Left ventricle myocardium inferior (tissue), 1 donor: Measurements from ENCODE around the gene RRM1. TPM values are rescaled to one million over a fixed set of nuclear protein-coding genes. Genes with fewer than 3 reads are reported as not detected.
A peak's percentile ranks its signal among the peaks of the same experiment; 100 is the strongest.

ENCODE experiments used
- DNase-seq: peaks from one replicate; pipeline ENCODE4 v3.0.0-alpha.2; 2020
- H3K27ac ChIP-seq: fragments of 200-600 bp; replicated peaks from 2 replicates; pipeline ENCODE4 v1.8.0; 2021
- H3K27me3 ChIP-seq: fragments of 200-600 bp; 2 replicates; pipeline ENCODE4 v1.8.0; 2021; ENCODE audit warnings: low read depth
- H3K36me3 ChIP-seq: fragments of 200-600 bp; 2 replicates; pipeline ENCODE4 v1.8.0; 2021
- H3K4me1 ChIP-seq: fragments of 200-600 bp; 2 replicates; pipeline ENCODE4 v1.8.0; 2021
- H3K4me3 ChIP-seq: fragments of 200-600 bp; 2 replicates; pipeline ENCODE4 v1.8.0; 2021; ENCODE audit warnings: mild to moderate bottlenecking, moderate library complexity
- H3K9me3 ChIP-seq: fragments of 200-600 bp; replicated peaks from 2 replicates; pipeline ENCODE4 v1.8.0; 2021
- CTCF ChIP-seq: fragments of 200-600 bp; IDR thresholded peaks from 2 replicates; pipeline ENCODE4 v1.8.0; 2021; ENCODE audit warnings: antibody characterized with exemption, mild to moderate bottlenecking, borderline replicate concordance
- intact Hi-C: fragments of 100-400 bp; cut with micrococcal nuclease; formaldehyde crosslinking; loops from one replicate; pipeline ENCODE4 v1.11.0; 2022
- total RNA-seq: library from RNA; stranded (reverse); fragmentation: NEBNext Ultra II Directional; extraction: Animal tissue kit (Norgen Biotek cat#: 25700); gene quantifications from one replicate; pipeline ENCODE4 v1.2.1, GENCODE V29; 2021
- donor health status: DM: no; HTN: yes; CAD: no; lungs with severe emphysema.

The RRM1 gene
- total RNA-seq, 1 donor from 2014 or later, result 28.5 TPM

GRCh38 chr11:4184163-4184916 lies 89.7 kb downstream of the RRM1 start:
- DNase-seq, result peak; percentile 24
- H3K27me3 ChIP-seq, result no peaks in the 10 kb centered on the region
- intact Hi-C loops, result loop anchor here (10.0 kb wide), 1 partner anchor 360 kb away; the partner anchor contains the start of gene OR52M1
- no peak overlapping the region for H3K27ac ChIP-seq
- no peaks in the 10 kb centered on the region for H3K36me3 ChIP-seq
- no peak for TF ChIP-seq CTCF
- no peaks in the 10 kb centered on the region for H3K9me3 ChIP-seq
- H3K4me1 ChIP-seq, result peaks cover 15% of the 10 kb centered on the region
- H3K4me3 ChIP-seq, result no peak overlapping the region

- TF ChIP-seq CTCF, result no peak
- H3K9me3 ChIP-seq, result no peaks in the 10 kb centered on the region
- H3K4me3 ChIP-seq, result no peak overlapping the region
- no peak overlapping the region for H3K27ac ChIP-seq
- no peaks in the 10 kb centered on the region for H3K36me3 ChIP-seq
- no peak for DNase-seq
- H3K27me3 ChIP-seq, result no peaks in the 10 kb centered on the region
- intact Hi-C loops, result loop anchor here (5.0 to 10.0 kb wide), 2 partner anchors 307 to 359 kb away; partner anchors contain the start of gene OR52M1
- peaks cover 19% of the 10 kb centered on the region for H3K4me1 ChIP-seq
Observed at GRCh38 chr11:4185561-4185960, 91.0 kb downstream of the RRM1 start.

DNA sequence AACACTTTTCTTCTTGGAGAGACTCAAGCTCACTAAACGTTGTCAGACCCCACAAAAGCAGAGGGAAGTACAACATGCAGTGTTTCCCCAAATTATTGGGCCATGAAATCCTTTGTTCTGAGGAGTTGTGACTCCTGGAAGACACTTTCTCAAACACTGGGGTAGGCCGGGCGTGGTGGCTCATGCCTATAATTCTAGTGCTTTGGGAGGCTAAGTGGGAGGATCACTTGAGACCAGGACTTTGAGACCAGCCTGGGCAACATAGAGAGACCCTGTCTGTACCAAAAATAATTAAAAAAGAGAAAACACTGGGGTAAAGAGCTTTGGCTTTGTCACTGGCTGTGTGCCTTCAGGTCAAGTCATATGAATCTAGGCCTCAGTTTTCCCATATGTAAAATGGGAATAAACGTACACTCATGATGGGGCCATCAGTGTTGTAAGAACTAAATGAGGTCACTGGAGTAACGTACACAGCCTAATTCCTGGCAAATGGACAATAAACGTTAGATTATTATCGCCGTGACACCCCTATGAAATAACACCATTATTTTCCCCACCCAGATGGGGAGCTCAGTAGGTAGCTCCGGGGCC lies 92.0 kb downstream of the RRM1 start:
- no peaks in the 10 kb centered on the region for H3K27me3 ChIP-seq
- peaks cover 25% of the 10 kb centered on the region for H3K4me1 ChIP-seq
- H3K9me3 ChIP-seq, result no peaks in the 10 kb centered on the region
- no peaks in the 10 kb centered on the region for H3K36me3 ChIP-seq
- H3K27ac ChIP-seq, result no peak overlapping the region
- intact Hi-C loops, result loop anchor here (5.0 to 10.0 kb wide), 2 partner anchors 306 to 358 kb away; partner anchors contain the start of gene OR52M1
- no peak for TF ChIP-seq CTCF
- no peak for DNase-seq
- H3K4me3 ChIP-seq, result peak overlapping the region; percentile 77

DNA sequence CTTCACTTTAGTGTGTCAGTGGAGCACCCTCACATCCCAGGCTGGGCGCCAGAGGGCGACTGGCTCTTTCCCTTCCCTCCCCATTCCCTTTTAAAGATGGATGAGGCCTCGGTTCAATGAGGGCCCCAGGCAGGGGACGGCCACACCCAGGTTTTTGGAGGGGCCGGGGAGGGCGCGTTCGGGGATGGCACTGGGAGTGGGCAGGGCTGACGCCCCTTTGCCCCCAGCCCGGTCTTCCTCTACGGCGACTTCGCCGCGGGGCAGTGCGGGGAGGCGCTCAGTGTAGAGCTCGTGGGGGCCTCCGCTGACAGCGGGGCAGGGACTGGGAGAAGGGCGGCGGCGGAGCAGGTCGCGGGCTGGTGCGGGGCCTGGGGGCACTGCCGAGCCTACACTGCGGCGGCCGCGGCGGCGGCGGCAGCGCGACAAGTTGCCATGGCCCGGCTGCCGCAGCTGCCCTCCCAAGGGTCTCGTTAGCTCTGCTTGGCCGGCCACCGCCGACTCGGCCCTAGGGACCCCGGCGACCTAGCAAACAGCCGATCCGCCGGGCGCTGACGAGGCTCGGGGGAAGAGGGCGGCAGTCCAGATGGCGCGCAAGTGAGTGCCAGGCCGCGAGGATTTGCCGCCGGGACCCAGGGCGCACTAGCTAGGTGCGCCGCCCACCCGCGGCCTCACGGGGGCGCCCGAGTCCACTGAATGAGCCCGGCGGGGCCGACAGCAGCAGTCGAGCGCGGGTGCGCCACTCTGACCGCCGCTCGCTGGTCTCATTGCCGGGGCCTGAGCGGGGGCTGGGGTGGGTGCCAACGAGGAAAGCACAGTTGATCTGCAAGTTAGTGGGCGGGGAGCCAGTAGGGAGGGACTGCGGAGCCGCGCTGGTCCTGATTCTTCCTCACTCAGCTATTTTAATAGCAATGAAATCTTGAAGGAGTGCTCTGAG lies 92.7 kb downstream of the RRM1 start:
- peaks cover 26% of the 10 kb centered on the region for H3K4me1 ChIP-seq
- peak; percentile 93 for DNase-seq
- intact Hi-C loops, result loop anchor here (5.0 to 10.0 kb wide), 2 partner anchors 305 to 357 kb away; partner anchors contain the start of gene OR52M1
- no peaks in the 10 kb centered on the region for H3K27me3 ChIP-seq
- H3K36me3 ChIP-seq, result no peaks in the 10 kb centered on the region
- H3K4me3 ChIP-seq, result peak overlapping the region; percentile 77
- no peaks in the 10 kb centered on the region for H3K9me3 ChIP-seq
- peak; percentile 95 for TF ChIP-seq CTCF
- H3K27ac ChIP-seq, result peak overlapping the region; percentile 50

Other genes starting within 250 kb of the RRM1 start
- 32.0 TPM for gene STIM1, start 239.1 kb upstream of the RRM1 start, total RNA-seq